GM19025 (cell line): ENCODE results near the gene SLC39A6.
"Not testable (repeated sequence)": the region's sequence is repeated elsewhere in the genome, so short reads cannot be mapped to it uniquely, and the experiment has no call there.

Experiments
- ATAC-seq: cut with Tn5 transposase; IDR thresholded peaks from one replicate; pipeline ENCODE4 v1.9.1; 2021; ENCODE audit warnings: mild to moderate bottlenecking, low read depth, moderate library complexity; ENCODE audit not compliant: unreplicated experiment

SLC39A6 gene

GRCh38 chr18:36129300-36130038 lies at the start of gene SLC39A6, which contains the start of gene ELP2:
Gene SLC39A6, minus strand, starts transcription at chr18:36129340. Its CDS starts 2,333 bp downstream, at chr18:36127007.
Gene ELP2, plus strand, starts transcription at chr18:36129899. Its CDS starts 35 bp downstream, at chr18:36129934.
- ATAC-seq, result peak; percentile 91

- no peak for ATAC-seq
These were observed 48.8 kb upstream of the SLC39A6 start for GRCh38 chr18:36177913-36178312.

GRCh38 chr18:36176711-36177110 lies 47.6 kb upstream of the SLC39A6 start:
- no peak for ATAC-seq

GRCh38 chr18:36176177-36176584 lies 47.0 kb upstream of the SLC39A6 start:
- ATAC-seq, result no peak

GRCh38 chr18:36175481-36175880 lies 46.3 kb upstream of the SLC39A6 start:
- ATAC-seq, result no peak

GRCh38 chr18:36169938-36170337 lies 40.8 kb upstream of the SLC39A6 start:
- ATAC-seq, result no peak

GRCh38 chr18:36168296-36168695 lies 39.2 kb upstream of the SLC39A6 start:
- not testable (repeated sequence) for ATAC-seq

- no peak for ATAC-seq
These were observed 38.6 kb upstream of the SLC39A6 start for GRCh38 chr18:36167692-36168218.

- ATAC-seq, result no peak
These were observed 33.8 kb upstream of the SLC39A6 start for GRCh38 chr18:36162981-36163380.

GRCh38 chr18:36160959-36161371 lies 31.8 kb upstream of the SLC39A6 start:
- ATAC-seq, result no peak

GRCh38 chr18:36158266-36158867 lies 29.2 kb upstream of the SLC39A6 start:
- ATAC-seq, result no peak

GRCh38 chr18:36157441-36157840 lies 28.3 kb upstream of the SLC39A6 start:
- no peak for ATAC-seq

GRCh38 chr18:36155851-36156757 lies 27.0 kb upstream of the SLC39A6 start:
- ATAC-seq, result no peak

GRCh38 chr18:36153771-36154170 lies 24.6 kb upstream of the SLC39A6 start:
- no peak for ATAC-seq

- ATAC-seq, result no peak
These were observed 24.1 kb upstream of the SLC39A6 start for GRCh38 chr18:36153203-36153602.

- no peak for ATAC-seq
These were observed 23.6 kb upstream of the SLC39A6 start for GRCh38 chr18:36152781-36153180.

- ATAC-seq, result peak; percentile 93
These were observed 20.6 kb upstream of the SLC39A6 start for GRCh38 chr18:36149514-36150289.

GRCh38 chr18:36143391-36143790 lies 14.3 kb upstream of the SLC39A6 start:
- ATAC-seq, result no peak

- ATAC-seq, result no peak
These were observed 13.6 kb upstream of the SLC39A6 start for GRCh38 chr18:36142751-36143150.

- ATAC-seq, result no peak
These were observed 12.4 kb upstream of the SLC39A6 start for GRCh38 chr18:36141576-36141975.
